Neural cell (in vitro differentiated cells): Measurements from ENCODE around the gene ZNF514. TPM values are rescaled to one million over a fixed set of nuclear protein-coding genes. Genes with fewer than 3 reads are reported as not detected.

ENCODE experiments used
- H2AFZ ChIP-seq: fragments of 200-600, 300-800 bp; sonication (generic), shearing (Covaris generic); 2 replicates; pipeline ENCODE4 v1.6.0; 2014; ENCODE audit warnings: low read depth, mild to moderate bottlenecking, antibody characterized with exemption, low read length, moderate library complexity
- H3F3A ChIP-seq: fragments of 200-600 bp; shearing (Covaris generic); 2 replicates; pipeline ENCODE4 v1.6.1; 2016; ENCODE audit warnings: mild to moderate bottlenecking, moderate library complexity, mixed read lengths, antibody characterized with exemption, low read length; ENCODE audit not compliant: insufficient read depth, poor library complexity, severe bottlenecking
- H3K27ac ChIP-seq: fragments of 200-600, 300-800 bp; sonication (generic), shearing (Covaris generic); 2 replicates; pipeline ENCODE4 v1.5.1; 2014; ENCODE audit warnings: mild to moderate bottlenecking, low read length, moderate library complexity
- H3K27me3 ChIP-seq: fragments of 300-800, 200-600 bp; sonication (generic), shearing (Covaris generic); 2 replicates; pipeline ENCODE4 v1.6.0; 2014; ENCODE audit warnings: mild to moderate bottlenecking, low read depth, low read length, moderate library complexity; ENCODE audit not compliant: insufficient read depth
- H3K36me3 ChIP-seq: fragments of 300-800, 200-600 bp; sonication (generic), shearing (Covaris generic); 2 replicates; pipeline ENCODE4 v1.5.1; 2014; ENCODE audit warnings: mild to moderate bottlenecking, antibody characterized with exemption, low read length, moderate library complexity; ENCODE audit not compliant: insufficient read depth
- H3K4me2 ChIP-seq: fragments of 300-800, 200-600 bp; sonication (generic), shearing (Covaris generic); 2 replicates; pipeline ENCODE4 v1.6.0; 2014; ENCODE audit warnings: mild to moderate bottlenecking, low read length
- H3K4me3 ChIP-seq: fragments of 300-800, 200-600 bp; sonication (generic), shearing (Covaris generic); 2 replicates; pipeline ENCODE4 v1.5.1; 2014; ENCODE audit warnings: mild to moderate bottlenecking, low read length, moderate library complexity
- H3K79me2 ChIP-seq: fragments of 200-600 bp; shearing (Covaris generic); replicated peaks from 2 replicates; pipeline ENCODE4 v1.6.0; 2014; ENCODE audit warnings: mild to moderate bottlenecking, low read length, moderate library complexity; ENCODE audit not compliant: insufficient read depth
- H3K9ac ChIP-seq: fragments of 300-800, 200-600 bp; sonication (generic), shearing (Covaris generic); 2 replicates; pipeline ENCODE4 v1.6.1; 2016; ENCODE audit warnings: mild to moderate bottlenecking, low read length, mixed read lengths
- H3K9me2 ChIP-seq: fragments of 200-600 bp; shearing (Covaris generic); 2 replicates; pipeline ENCODE4 v1.6.1; 2016; ENCODE audit warnings: mild to moderate bottlenecking, low read length, mixed read lengths; ENCODE audit not compliant: insufficient read depth
- H3K9me3 ChIP-seq: fragments of 200-600, 300-800 bp; sonication (generic), shearing (Covaris generic); 2 replicates; pipeline ENCODE4 v1.6.1; 2016; ENCODE audit warnings: mild to moderate bottlenecking, mixed run types, low read length, moderate library complexity, mixed read lengths
- H4K20me1 ChIP-seq: fragments of 200-600 bp; shearing (Covaris generic); 2 replicates; pipeline ENCODE4 v1.6.1; 2016; ENCODE audit warnings: mild to moderate bottlenecking, mixed run types; ENCODE audit not compliant: insufficient read depth
- CTCF ChIP-seq: fragments of 450-650 bp; IDR thresholded peaks from 2 replicates; pipeline ENCODE4 v1.5.1; 2014; ENCODE audit warnings: antibody characterized with exemption, mild to moderate bottlenecking, moderate library complexity; ENCODE audit not compliant: poor library complexity, severe bottlenecking
- EP300 ChIP-seq: fragments of 450-650 bp; conservative IDR thresholded peaks from 2 replicates; pipeline ENCODE4 v1.6.1; 2014; ENCODE audit warnings: antibody characterized with exemption, mild to moderate bottlenecking, moderate library complexity; ENCODE audit not compliant: poor library complexity, severe bottlenecking
- EZH2 ChIP-seq: fragments of 200-600, 300-800 bp; shearing (Covaris generic), sonication (generic); IDR thresholded peaks from 2 replicates; pipeline ENCODE4 v1.6.1; 2014; ENCODE audit warnings: antibody characterized with exemption, low read length, borderline replicate concordance, mild to moderate bottlenecking; ENCODE audit not compliant: insufficient read depth, poor library complexity, severe bottlenecking
- MXI1 ChIP-seq: fragments of 450-650 bp; conservative IDR thresholded peaks from 2 replicates; pipeline ENCODE4 v1.6.1; 2014; ENCODE audit warnings: antibody characterized with exemption, mild to moderate bottlenecking; ENCODE audit not compliant: poor library complexity, severe bottlenecking
- POLR2AphosphoS5 ChIP-seq: IDR thresholded peaks from 2 replicates; pipeline ENCODE4 v1.6.1; 2012
- RAD21 ChIP-seq: fragments of 450-650 bp; conservative IDR thresholded peaks from 2 replicates; pipeline ENCODE4 v1.6.1; 2014; ENCODE audit warnings: antibody characterized with exemption, mild to moderate bottlenecking, moderate library complexity
- REST ChIP-seq: IDR thresholded peaks from 2 replicates; pipeline ENCODE4 v1.6.1; 2012; ENCODE audit warnings: borderline replicate concordance
- SMC3 ChIP-seq: fragments of 450-650 bp; conservative IDR thresholded peaks from 2 replicates; pipeline ENCODE4 v1.6.1; 2014; ENCODE audit warnings: antibody characterized with exemption, mild to moderate bottlenecking, moderate library complexity; ENCODE audit not compliant: poor library complexity
- TAF1 ChIP-seq: IDR thresholded peaks from 2 replicates; pipeline ENCODE4 v1.6.1; 2012; ENCODE audit warnings: low read depth
- polyA plus RNA-seq: library from polyadenylated mRNA; depleted of rRNA; stranded (reverse); fragments of >200 nt; gene quantifications from 2 replicates; pipeline ENCODE4 v1.2.3, GENCODE V29; 2014

Gene ZNF514
- polyA plus RNA-seq, 1 donor from 2014 or later, result 32.8 TPM

GRCh38 chr2:95181774-95182173 is 22.1 kb upstream of the ZNF514 start:
- Histone ChIP-seq H3K9me3 (peaks cover 16% of the 10 kb centered on the region), H3K79me2 (no peaks in the 10 kb centered on the region), H3K4me3 (no peak overlapping the region), H3K27me3 (no peaks in the 10 kb centered on the region), H3K27ac (no peak overlapping the region), H3K36me3 (peaks cover 40% of the 10 kb centered on the region), H3F3A (no peaks in the 10 kb centered on the region), H3K4me2 (no peak overlapping the region), H4K20me1 (no peaks in the 10 kb centered on the region), H2AFZ (no peak overlapping the region), H3K9ac (no peak overlapping the region), H3K9me2 (no peaks in the 10 kb centered on the region)
- no peak for TF ChIP-seq MXI1
- no peak for TF ChIP-seq EP300
- TF ChIP-seq EZH2, result no peak

- no peak overlapping the region for H3K27ac ChIP-seq
- H3K27me3 ChIP-seq, result no peaks in the 10 kb centered on the region
- no peak for TF ChIP-seq MXI1
- no peak for TF ChIP-seq REST
- TF ChIP-seq RAD21, result no peak
- TF ChIP-seq POLR2AphosphoS5, result no peak
- TF ChIP-seq EP300, result no peak
- no peak for TF ChIP-seq SMC3
- TF ChIP-seq CTCF, result no peak
- no peak for TF ChIP-seq EZH2
- no peak for TF ChIP-seq TAF1
- H3K9me3 ChIP-seq, result peaks cover 26% of the 10 kb centered on the region
- no peaks in the 10 kb centered on the region for H3F3A ChIP-seq
- H2AFZ ChIP-seq, result no peak overlapping the region
- H3K9ac ChIP-seq, result no peak overlapping the region
- no peak overlapping the region for H3K4me2 ChIP-seq
- no peaks in the 10 kb centered on the region for H3K9me2 ChIP-seq
- H3K4me3 ChIP-seq, result no peak overlapping the region
- H3K79me2 ChIP-seq, result no peaks in the 10 kb centered on the region
- H3K36me3 ChIP-seq, result peaks cover 40% of the 10 kb centered on the region
- no peaks in the 10 kb centered on the region for H4K20me1 ChIP-seq
These were observed 19.8 kb upstream of the ZNF514 start for GRCh38 chr2:95179451-95179850.

DNA sequence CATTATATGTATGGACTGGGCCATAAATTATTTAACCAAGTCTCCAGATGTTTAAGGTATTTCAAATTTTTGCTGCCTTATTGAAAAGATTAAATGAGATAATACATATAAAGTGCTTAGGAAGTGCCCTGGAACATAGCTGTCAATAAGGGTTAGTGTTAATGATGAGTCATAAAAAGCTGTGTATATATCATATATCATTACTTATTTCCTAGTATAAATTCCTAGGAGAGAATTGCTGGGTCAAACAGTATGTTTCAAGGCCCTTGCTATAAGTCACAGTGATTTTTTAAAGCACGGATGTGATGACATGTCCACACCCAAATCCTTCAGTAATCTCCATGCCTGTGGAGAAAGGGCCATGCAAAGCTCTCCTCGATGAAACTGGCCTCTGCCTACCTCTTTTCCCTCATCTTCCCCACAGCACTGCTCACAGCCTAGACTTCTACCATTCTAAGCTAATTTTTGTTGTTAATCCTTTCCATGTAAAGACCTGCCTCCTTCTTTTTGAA is 14.4 kb upstream of the ZNF514 start:
- H3K4me3 ChIP-seq, result no peak overlapping the region
- no peak overlapping the region for H3K4me2 ChIP-seq
- H4K20me1 ChIP-seq, result no peaks in the 10 kb centered on the region
- no peaks in the 10 kb centered on the region for H3K79me2 ChIP-seq
- H3K9ac ChIP-seq, result no peak overlapping the region
- H2AFZ ChIP-seq, result no peak overlapping the region
- peaks cover 7% of the 10 kb centered on the region for H3K36me3 ChIP-seq
- no peaks in the 10 kb centered on the region for H3K27me3 ChIP-seq
- H3K9me3 ChIP-seq, result peaks cover 22% of the 10 kb centered on the region
- no peaks in the 10 kb centered on the region for H3F3A ChIP-seq
- TF ChIP-seq SMC3, result no peak
- no peak for TF ChIP-seq CTCF
- no peaks in the 10 kb centered on the region for H3K9me2 ChIP-seq
- H3K27ac ChIP-seq, result no peak overlapping the region
